A673 (cell line): ENCODE measurements around the gene RAB25.

Source experiments
- CTCF ChIP-seq: fragments of 300-800, 200-600 bp; sonication (generic); conservative IDR thresholded peaks from 2 replicates; pipeline ENCODE4 v1.5.1; 2017; ENCODE audit warnings: low read depth, mild to moderate bottlenecking, antibody characterized with exemption, low read length, moderate library complexity, mixed read lengths
- EZH2 ChIP-seq: fragments of 200-600 bp; sonication (generic); IDR thresholded peaks from 2 replicates; pipeline ENCODE4 v1.6.1; 2017; ENCODE audit warnings: borderline replicate concordance, low read depth, mild to moderate bottlenecking, mixed read lengths, antibody characterized with exemption, low read length; ENCODE audit not compliant: poor library complexity, severe bottlenecking

- TF ChIP-seq CTCF (no peak), EZH2 (no peak)
These were observed 56.6 kb downstream of the RAB25 start for GRCh38 chr1:156117414-156118176.
